ENCODE data around the gene FKBP11.

Gene FKBP11

GRCh38 chr12:48890657-48891418, 34.5 kb downstream of the FKBP11 start (continued):
- TF ChIP-seq PRDM2 (tag by site-specific recombination; IDR thresholded peaks at IDR 0.05; ENCODE audit: borderline replicate concordance) (no peak), ZNF629 (tag by site-specific recombination; IDR thresholded peaks at IDR 0.05) (no peak), ZBTB1 (tag by site-specific recombination; IDR thresholded peaks at IDR 0.05) (no peak), ZNF148 (tag by site-specific recombination; IDR thresholded peaks at IDR 0.05; ENCODE audit: borderline replicate concordance) (no peak), ZNF768 (tag by site-specific recombination; IDR thresholded peaks at IDR 0.05) (no peak), ZNF585B (tag by site-specific recombination; IDR thresholded peaks at IDR 0.05) (no peak), ZNF514 (tag by site-specific recombination; IDR thresholded peaks at IDR 0.05) (no peak), ZBTB7A (tag by site-specific recombination; IDR thresholded peaks at IDR 0.05; ENCODE audit: low read depth) (no peak), ZNF121 (tag by site-specific recombination; IDR thresholded peaks at IDR 0.05) (no peak), TRIM28 (IDR thresholded peaks at IDR 0.05; ENCODE audit: borderline replicate concordance, low read length) (no peak), ZSCAN23 (tag by site-specific recombination; IDR thresholded peaks at IDR 0.05) (no peak), ZNF610 (tag by site-specific recombination; IDR thresholded peaks at IDR 0.05; ENCODE audit: borderline replicate concordance) (no peak), ZNF221 (tag by site-specific recombination; IDR thresholded peaks at IDR 0.05; ENCODE audit: borderline replicate concordance) (no peak), ZNF596 (tag by site-specific recombination; IDR thresholded peaks at IDR 0.05) (no peak), ZNF239 (tag by site-specific recombination; IDR thresholded peaks at IDR 0.05) (no peak), ZNF248 (tag by site-specific recombination; IDR thresholded peaks at IDR 0.05) (no peak), ZNF16 (tag by site-specific recombination; IDR thresholded peaks at IDR 0.05; ENCODE audit: low read depth) (no peak), ZNF274 (IDR thresholded peaks at IDR 0.05; ENCODE audit: low read length) (no peak), ZNF274 (tag by site-specific recombination; IDR thresholded peaks at IDR 0.05; ENCODE audit: borderline replicate concordance) (no peak), ZNF621 (tag by site-specific recombination; IDR thresholded peaks at IDR 0.05) (no peak), ZNF391 (tag by site-specific recombination; IDR thresholded peaks at IDR 0.05; ENCODE audit: borderline replicate concordance, low read depth) (no peak), ZNF214 (tag by site-specific recombination; IDR thresholded peaks at IDR 0.05; ENCODE audit: borderline replicate concordance) (no peak), MYNN (tag by site-specific recombination; IDR thresholded peaks at IDR 0.05; ENCODE audit: borderline replicate concordance) (no peak), SP3 (tag by site-specific recombination; IDR thresholded peaks at IDR 0.05) (peak; percentile 41; the same call in 1 of the 2 replicates)
- TF ChIP-seq, protein P1, sequence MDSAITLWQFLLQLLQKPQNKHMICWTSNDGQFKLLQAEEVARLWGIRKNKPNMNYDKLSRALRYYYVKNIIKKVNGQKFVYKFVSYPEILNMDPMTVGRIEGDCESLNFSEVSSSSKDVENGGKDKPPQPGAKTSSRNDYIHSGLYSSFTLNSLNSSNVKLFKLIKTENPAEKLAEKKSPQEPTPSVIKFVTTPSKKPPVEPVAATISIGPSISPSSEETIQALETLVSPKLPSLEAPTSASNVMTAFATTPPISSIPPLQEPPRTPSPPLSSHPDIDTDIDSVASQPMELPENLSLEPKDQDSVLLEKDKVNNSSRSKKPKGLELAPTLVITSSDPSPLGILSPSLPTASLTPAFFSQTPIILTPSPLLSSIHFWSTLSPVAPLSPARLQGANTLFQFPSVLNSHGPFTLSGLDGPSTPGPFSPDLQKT (IDR thresholded peaks at IDR 0.05; ENCODE audit: borderline replicate concordance, low read depth, low read length): no peak
- TF ChIP-seq, protein P2, sequence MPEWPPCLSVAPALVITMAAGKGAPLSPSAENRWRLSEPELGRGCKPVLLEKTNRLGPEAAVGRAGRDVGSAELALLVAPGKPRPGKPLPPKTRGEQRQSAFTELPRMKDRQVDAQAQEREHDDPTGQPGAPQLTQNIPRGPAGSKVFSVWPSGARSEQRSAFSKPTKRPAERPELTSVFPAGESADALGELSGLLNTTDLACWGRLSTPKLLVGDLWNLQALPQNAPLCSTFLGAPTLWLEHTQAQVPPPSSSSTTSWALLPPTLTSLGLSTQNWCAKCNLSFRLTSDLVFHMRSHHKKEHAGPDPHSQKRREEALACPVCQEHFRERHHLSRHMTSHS (tag by site-specific recombination; IDR thresholded peaks at IDR 0.05): no peak
- TF ChIP-seq, protein P3, sequence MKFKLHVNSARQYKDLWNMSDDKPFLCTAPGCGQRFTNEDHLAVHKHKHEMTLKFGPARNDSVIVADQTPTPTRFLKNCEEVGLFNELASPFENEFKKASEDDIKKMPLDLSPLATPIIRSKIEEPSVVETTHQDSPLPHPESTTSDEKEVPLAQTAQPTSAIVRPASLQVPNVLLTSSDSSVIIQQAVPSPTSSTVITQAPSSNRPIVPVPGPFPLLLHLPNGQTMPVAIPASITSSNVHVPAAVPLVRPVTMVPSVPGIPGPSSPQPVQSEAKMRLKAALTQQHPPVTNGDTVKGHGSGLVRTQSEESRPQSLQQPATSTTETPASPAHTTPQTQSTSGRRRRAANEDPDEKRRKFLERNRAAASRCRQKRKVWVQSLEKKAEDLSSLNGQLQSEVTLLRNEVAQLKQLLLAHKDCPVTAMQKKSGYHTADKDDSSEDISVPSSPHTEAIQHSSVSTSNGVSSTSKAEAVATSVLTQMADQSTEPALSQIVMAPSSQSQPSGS (tag by site-specific recombination; IDR thresholded peaks at IDR 0.05; ENCODE audit: low read depth): no peak

Data from HEK293 (cell line).